Measurements from ENCODE around the gene DNAJC5G.

Gene DNAJC5G

GRCh38 chr2:27303093-27304025, 28.1 kb downstream of the DNAJC5G start:
- no peak for DNase-seq (ENCODE audit: low read depth)
- TF ChIP-seq, protein P1, sequence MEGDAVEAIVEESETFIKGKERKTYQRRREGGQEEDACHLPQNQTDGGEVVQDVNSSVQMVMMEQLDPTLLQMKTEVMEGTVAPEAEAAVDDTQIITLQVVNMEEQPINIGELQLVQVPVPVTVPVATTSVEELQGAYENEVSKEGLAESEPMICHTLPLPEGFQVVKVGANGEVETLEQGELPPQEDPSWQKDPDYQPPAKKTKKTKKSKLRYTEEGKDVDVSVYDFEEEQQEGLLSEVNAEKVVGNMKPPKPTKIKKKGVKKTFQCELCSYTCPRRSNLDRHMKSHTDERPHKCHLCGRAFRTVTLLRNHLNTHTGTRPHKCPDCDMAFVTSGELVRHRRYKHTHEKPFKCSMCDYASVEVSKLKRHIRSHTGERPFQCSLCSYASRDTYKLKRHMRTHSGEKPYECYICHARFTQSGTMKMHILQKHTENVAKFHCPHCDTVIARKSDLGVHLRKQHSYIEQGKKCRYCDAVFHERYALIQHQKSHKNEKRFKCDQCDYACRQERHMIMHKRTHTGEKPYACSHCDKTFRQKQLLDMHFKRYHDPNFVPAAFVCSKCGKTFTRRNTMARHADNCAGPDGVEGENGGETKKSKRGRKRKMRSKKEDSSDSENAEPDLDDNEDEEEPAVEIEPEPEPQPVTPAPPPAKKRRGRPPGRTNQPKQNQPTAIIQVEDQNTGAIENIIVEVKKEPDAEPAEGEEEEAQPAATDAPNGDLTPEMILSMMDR (conservative IDR thresholded peaks at IDR 0.05; ENCODE audit: low read depth, low read length), result peak; percentile 90
- peak overlapping the region; percentile 26 for H3K4me3 ChIP-seq (ENCODE audit: low read length)

- TF ChIP-seq, protein P1 (conservative IDR thresholded peaks at IDR 0.05; ENCODE audit: low read depth, low read length), result no peak
- no peak overlapping the region for H3K4me3 ChIP-seq (ENCODE audit: low read length)
- no peak for DNase-seq (ENCODE audit: low read depth)
Observed at GRCh38 chr2:27304488-27305240, 29.4 kb downstream of the DNAJC5G start.

GRCh38 chr2:27305516-27305915, 30.3 kb downstream of the DNAJC5G start:
- no peak overlapping the region for H3K4me3 ChIP-seq (ENCODE audit: low read length)
- TF ChIP-seq, protein P1 (conservative IDR thresholded peaks at IDR 0.05; ENCODE audit: low read depth, low read length), result no peak
- DNase-seq (ENCODE audit: low read depth), result no peak

- no peak for DNase-seq (ENCODE audit: low read depth)
- TF ChIP-seq, protein P1 (conservative IDR thresholded peaks at IDR 0.05; ENCODE audit: low read depth, low read length), result no peak
- H3K4me3 ChIP-seq (ENCODE audit: low read length), result no peak overlapping the region
Observed at GRCh38 chr2:27306136-27306535, 30.9 kb downstream of the DNAJC5G start.

DNA sequence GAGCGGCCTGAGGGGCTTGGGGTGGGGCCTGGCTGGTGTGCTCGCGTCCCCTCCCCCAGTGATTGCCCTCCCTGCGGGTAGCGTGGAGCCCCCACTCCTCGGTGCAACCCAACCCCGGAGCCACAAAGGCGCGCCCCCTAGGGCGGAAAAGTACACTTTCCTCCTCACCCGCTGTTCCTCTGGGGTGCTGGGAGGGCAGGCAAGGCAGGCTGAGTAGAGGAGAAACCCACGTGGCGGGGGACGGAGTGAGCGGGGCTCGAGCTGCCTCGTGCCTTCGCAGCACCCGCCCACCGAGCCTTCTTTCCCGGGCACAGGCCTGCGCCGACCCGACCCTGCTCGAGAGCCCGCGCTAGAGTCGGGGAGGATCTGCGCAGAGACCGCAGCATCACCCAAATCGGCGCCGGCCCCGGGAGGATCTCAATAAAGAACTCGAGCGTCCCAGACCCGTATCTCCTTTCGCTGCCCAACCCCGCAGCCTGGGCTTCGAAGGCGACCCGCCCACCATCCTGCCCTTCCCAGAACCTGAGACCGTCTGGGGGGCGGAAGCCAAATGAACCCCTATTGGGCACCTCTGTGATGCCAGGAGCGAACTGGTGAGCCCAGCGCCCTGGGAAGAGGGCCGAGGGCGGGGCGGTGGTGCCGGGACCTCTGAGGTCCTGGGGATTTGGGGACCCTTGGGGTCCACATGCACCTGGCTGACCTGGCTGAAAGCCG, 31.5 kb downstream of the DNAJC5G start:
- no peak for DNase-seq (ENCODE audit: low read depth)
- H3K4me3 ChIP-seq (ENCODE audit: low read length), result no peak overlapping the region
- TF ChIP-seq, protein P1 (conservative IDR thresholded peaks at IDR 0.05; ENCODE audit: low read depth, low read length), result peak; percentile 21

DNA sequence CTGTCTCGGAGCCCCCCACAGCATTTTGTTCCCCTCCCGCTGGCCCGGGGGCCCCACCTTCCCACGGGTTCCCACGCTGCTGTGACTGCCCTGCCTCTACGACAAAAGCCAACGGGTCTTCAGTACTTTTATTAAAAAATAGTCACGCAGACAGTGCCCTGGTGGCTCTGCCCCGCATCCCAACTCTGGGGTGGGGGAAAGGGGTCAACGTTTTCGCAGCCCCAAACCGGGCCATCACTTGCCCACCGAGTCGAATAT, 32.0 kb downstream of the DNAJC5G start:
- DNase-seq (ENCODE audit: low read depth), result no peak
- no peak overlapping the region for H3K4me3 ChIP-seq (ENCODE audit: low read length)
- TF ChIP-seq, protein P1 (conservative IDR thresholded peaks at IDR 0.05; ENCODE audit: low read depth, low read length), result no peak
